ENCODE results near the gene RBM39. TPM values are rescaled to one million over a fixed set of nuclear protein-coding genes. Genes with fewer than 3 reads are reported as not detected.

RBM39 gene
- total and polyA plus RNA-seq, 9 donors = 247 to 389 (median 328) TPM

DNA sequence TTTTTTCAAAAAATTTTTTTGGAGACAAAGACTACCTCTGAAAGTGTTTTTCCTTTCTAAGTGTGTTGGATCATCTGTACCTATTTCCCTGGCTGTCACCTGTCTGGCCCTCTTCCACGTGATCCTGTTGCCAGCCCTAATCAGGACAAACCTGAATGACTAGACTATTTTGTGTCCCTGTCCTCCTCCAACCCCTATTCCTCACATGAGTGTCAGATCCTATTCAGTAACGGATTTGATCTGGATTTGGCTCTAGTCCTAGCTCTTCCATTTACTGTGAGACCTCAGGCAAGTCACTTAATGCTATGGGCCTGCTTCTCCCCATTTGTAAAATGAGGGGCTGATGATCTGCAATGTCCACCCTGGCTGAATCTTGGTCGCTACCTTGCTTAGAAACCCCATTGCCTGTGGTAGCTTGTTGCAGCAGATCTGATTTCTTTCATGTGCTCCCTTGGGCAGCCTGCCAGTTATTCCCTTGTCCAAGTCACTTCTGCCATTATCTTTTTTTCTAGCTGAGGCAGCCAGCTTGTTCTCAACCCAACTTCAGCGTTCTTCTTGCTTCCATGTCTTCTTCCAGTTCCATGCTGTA lies 34.5 kb upstream of the RBM39 start:
- Histone ChIP-seq H3K36me3 (no peaks in the 10 kb centered on the region), H3K4me1 (ENCODE audit: insufficient read depth) (peaks cover 6% of the 10 kb centered on the region), H3K27ac (no peak overlapping the region), H3K9me3 (no peaks in the 10 kb centered on the region), H3K27me3 (no peaks in the 10 kb centered on the region), H3K4me3 (no peak overlapping the region)
- TF ChIP-seq EP300 (IDR thresholded peaks at IDR 0.05) = no peak
- no peak for TF ChIP-seq POLR2A (IDR thresholded peaks at IDR 0.05)
- TF ChIP-seq, protein P1, sequence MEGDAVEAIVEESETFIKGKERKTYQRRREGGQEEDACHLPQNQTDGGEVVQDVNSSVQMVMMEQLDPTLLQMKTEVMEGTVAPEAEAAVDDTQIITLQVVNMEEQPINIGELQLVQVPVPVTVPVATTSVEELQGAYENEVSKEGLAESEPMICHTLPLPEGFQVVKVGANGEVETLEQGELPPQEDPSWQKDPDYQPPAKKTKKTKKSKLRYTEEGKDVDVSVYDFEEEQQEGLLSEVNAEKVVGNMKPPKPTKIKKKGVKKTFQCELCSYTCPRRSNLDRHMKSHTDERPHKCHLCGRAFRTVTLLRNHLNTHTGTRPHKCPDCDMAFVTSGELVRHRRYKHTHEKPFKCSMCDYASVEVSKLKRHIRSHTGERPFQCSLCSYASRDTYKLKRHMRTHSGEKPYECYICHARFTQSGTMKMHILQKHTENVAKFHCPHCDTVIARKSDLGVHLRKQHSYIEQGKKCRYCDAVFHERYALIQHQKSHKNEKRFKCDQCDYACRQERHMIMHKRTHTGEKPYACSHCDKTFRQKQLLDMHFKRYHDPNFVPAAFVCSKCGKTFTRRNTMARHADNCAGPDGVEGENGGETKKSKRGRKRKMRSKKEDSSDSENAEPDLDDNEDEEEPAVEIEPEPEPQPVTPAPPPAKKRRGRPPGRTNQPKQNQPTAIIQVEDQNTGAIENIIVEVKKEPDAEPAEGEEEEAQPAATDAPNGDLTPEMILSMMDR (IDR thresholded peaks at IDR 0.05) = no peak
- DNase-seq = peak in 3 of 5 donors; percentile 23 to 64 (median 39)
- WGBS, 3 donors = 81 to 84% (median 81%) methylated on average over 4 of the region's 4 CpGs
- intact Hi-C loops (cut with DNase I) = no loop called here

DNA sequence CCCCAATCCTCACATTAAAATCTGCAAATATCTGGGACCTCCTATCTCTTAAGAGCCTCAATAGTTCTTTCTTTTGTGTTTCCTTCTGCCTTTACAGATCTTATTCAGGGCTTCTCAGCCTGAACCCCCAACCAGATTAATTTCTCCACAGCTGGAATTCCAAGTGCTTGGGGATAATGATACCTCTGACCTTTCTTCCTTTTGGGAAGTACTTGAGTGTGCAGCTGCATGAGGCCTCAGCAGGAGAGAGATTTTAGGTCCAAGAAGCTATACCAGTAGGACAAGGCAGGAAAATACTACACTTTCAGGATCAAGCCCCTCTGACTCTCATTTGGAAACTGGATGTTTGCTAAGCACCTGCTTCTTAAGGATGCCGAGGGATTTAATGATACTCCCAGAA lies 32.3 kb upstream of the RBM39 start:
- Histone ChIP-seq H3K4me1 (ENCODE audit: insufficient read depth) (peaks cover 13% of the 10 kb centered on the region), H3K27ac (no peak overlapping the region), H3K36me3 (no peaks in the 10 kb centered on the region), H3K4me3 (no peak overlapping the region), H3K9me3 (no peaks in the 10 kb centered on the region), H3K27me3 (no peaks in the 10 kb centered on the region)
- no peak for DNase-seq
- WGBS, 3 donors = 70 to 81% (median 80%) methylated on average over 1 of the region's 1 CpG
- TF ChIP-seq EP300 (IDR thresholded peaks at IDR 0.05) (no peak), POLR2A (IDR thresholded peaks at IDR 0.05) (no peak)
- TF ChIP-seq, protein P1 (IDR thresholded peaks at IDR 0.05) = no peak
- intact Hi-C loops (cut with DNase I) = no loop called here

DNA sequence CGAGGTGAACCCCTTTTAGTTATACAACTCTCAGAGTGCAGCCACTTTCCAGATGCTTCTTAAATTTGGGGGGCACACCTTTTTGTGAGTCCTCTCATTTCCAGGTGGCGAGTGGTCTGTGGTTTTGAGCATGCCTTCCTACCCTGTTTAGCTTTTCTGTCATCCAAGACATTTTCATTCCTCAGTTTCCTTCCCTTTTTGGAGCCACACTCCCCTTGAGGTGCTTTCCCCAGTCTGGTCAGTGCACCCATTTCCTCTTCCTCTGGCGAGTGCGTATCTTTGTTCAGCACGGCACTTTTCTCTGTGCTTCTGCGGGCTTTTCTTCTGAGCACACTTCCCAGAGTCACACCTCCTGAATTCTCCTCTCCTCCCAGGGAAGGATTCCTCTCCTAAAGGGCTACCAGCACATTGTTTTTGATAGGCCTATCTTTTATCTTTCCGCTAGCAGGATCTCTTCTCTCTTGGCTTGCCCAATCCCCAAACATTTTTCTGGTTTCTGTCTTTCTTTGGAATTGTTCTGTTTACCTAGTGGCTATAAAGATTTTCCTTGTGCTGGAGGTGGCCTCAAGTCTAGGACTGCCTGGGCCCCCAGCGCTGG lies 31.2 kb upstream of the RBM39 start:
- Histone ChIP-seq H3K4me1 (ENCODE audit: insufficient read depth) (peaks cover 13% of the 10 kb centered on the region), H3K4me3 (no peak overlapping the region), H3K36me3 (no peaks in the 10 kb centered on the region), H3K27me3 (no peaks in the 10 kb centered on the region), H3K27ac (peak overlapping the region in 1 of 2 donors; percentile 88), H3K9me3 (no peaks in the 10 kb centered on the region)
- peak in 1 of 5 donors; percentile 31 for DNase-seq
- intact Hi-C loops (cut with DNase I) = no loop called here
- TF ChIP-seq, protein P1 (IDR thresholded peaks at IDR 0.05) = no peak
- TF ChIP-seq POLR2A (IDR thresholded peaks at IDR 0.05) (no peak), EP300 (IDR thresholded peaks at IDR 0.05) (no peak)
- WGBS, 3 donors = 53 to 60% (median 59%) methylated on average over 8 of the region's 8 CpGs

DNA sequence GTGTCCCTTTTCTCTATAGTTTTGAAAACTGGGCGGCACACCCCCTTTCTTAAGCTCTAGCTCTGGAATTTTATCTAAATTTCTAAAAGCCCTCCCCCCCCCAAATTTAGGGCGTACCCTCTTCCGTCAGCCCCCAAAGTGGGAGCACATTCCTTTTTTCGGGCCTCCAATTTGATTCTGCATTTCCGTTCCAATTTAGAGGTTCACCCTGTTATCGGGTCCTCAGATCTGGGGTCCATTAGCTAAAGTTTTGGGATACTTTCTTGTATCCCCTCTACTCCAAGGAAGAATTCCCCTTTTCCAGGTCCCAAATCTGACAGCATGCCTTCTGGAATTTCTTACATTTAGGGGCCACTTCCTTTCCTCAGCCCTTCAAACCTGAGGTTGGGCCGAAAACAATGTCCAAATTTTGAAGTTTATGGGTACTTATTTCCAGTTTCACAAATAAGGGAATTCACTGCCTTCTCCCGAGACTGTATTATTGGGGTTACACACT lies 30.6 kb upstream of the RBM39 start:
- intact Hi-C loops (cut with DNase I) = no loop called here
- Histone ChIP-seq H3K36me3 (no peaks in the 10 kb centered on the region), H3K4me1 (ENCODE audit: insufficient read depth) (peaks cover 13% of the 10 kb centered on the region), H3K27ac (peak overlapping the region; percentile 85 to 88), H3K27me3 (no peaks in the 10 kb centered on the region), H3K9me3 (no peaks in the 10 kb centered on the region), H3K4me3 (peak overlapping the region; percentile 67)
- DNase-seq = no peak
- TF ChIP-seq EP300 (IDR thresholded peaks at IDR 0.05) = no peak
- WGBS, 3 donors = 12 to 15% (median 13%) methylated on average over 8 of the region's 8 CpGs
